GM12878 (cell line): ENCODE results near the gene DAD1. TPM values are rescaled to one million over a fixed set of nuclear protein-coding genes. Genes with fewer than 3 reads are reported as not detected.

Experiments used
- ATAC-seq: fragments of 200-7000 bp; cut with Tn5 transposase; 3 replicates; pipeline ENCODE4 v1.9.1; 2020; ENCODE audit warnings: mild to moderate bottlenecking, moderate library complexity
- BruUV-seq: library from RNA; stranded (reverse); fragments of 400-500 nt; replicated peaks from 2 replicates; lab custom pipeline; 2021; lab: Mats Ljungman, UMichigan
- CTCF ChIA-PET: fragments of 300-600 bp; sonication (Branson Sonifier 250); formaldehyde crosslinking; extraction: SDS; loops from one replicate; lab custom pipeline; 2021; ENCODE audit warnings: inconsistent platforms; lab: Yijun Ruan, JAX
- POLR2A ChIA-PET: fragments of 350-600 bp; formaldehyde crosslinking; extraction: SDS; loops from one replicate; lab custom pipeline; 2021; ENCODE audit warnings: inconsistent platforms; lab: Charles Lee
- RAD21 ChIA-PET: fragments of 300-600 bp; sonication (Branson Sonifier 250); formaldehyde crosslinking; loops from one replicate; lab custom pipeline; 2023; ENCODE audit warnings: antibody characterized with exemption; ENCODE audit not compliant: unreplicated experiment; lab: Charles Lee
- SMC1A ChIA-PET: fragments of 300-600 bp; sonication (Branson Sonifier 250); formaldehyde crosslinking; loops from one replicate; lab custom pipeline; 2023; ENCODE audit not compliant: unreplicated experiment, uncharacterized antibody; lab: Charles Lee
- DNase-seq: peaks from one replicate; pipeline ENCODE4 v3.0.0-alpha.2; 2011; ENCODE audit warnings: low read depth, low spot score
- FAIRE-seq: peaks from 3 replicates; lab custom pipeline; 2011; peaks lifted over from hg19 to GRCh38; lab: Jason Lieb, UNC
- H2AFZ ChIP-seq: 2 replicates; pipeline ENCODE4 v1.6.0; 2011; ENCODE audit warnings: low read depth, low read length, control low read depth; ENCODE audit not compliant: control insufficient read depth
- H3K27ac ChIP-seq: 2 replicates; pipeline ENCODE4 v1.5.1; 2011; ENCODE audit warnings: control low read depth; ENCODE audit not compliant: control insufficient read depth, insufficient read depth
- H3K27me3 ChIP-seq, 2 experiments: replicated peaks in 1 of 2; 2 replicates each; pipeline versions ENCODE4 v1.6.0 to v1.6.1; 2011; ENCODE audit warnings: low read length in 1 of 2; ENCODE audit not compliant: control insufficient read depth in 2 of 2, insufficient read depth in 2 of 2
- H3K36me3 ChIP-seq, 2 experiments: 2 replicates each; pipeline ENCODE4 v1.5.1; 2011; ENCODE audit warnings: low read length in 1 of 2; ENCODE audit not compliant: control insufficient read depth in 2 of 2, insufficient read depth in 2 of 2
- H3K4me1 ChIP-seq: 2 replicates; pipeline ENCODE4 v1.6.1; 2011; ENCODE audit warnings: mild to moderate bottlenecking, low read length, moderate library complexity, mixed read lengths; ENCODE audit not compliant: control insufficient read depth, insufficient read depth
- H3K4me2 ChIP-seq: 2 replicates; pipeline ENCODE4 v1.6.0; 2011; ENCODE audit warnings: control low read depth; ENCODE audit not compliant: control insufficient read depth, insufficient read depth
- H3K4me3 ChIP-seq: fragments of 200-600 bp; sonication (generic); 2 replicates; pipeline ENCODE4 v1.5.1; 2016
- H3K79me2 ChIP-seq: 2 replicates; pipeline ENCODE4 v1.6.0; 2011; ENCODE audit warnings: low read length; ENCODE audit not compliant: control insufficient read depth, insufficient read depth
- H3K9ac ChIP-seq: 2 replicates; pipeline ENCODE4 v1.8.0; 2011; ENCODE audit warnings: low read length, control low read depth, mixed read lengths; ENCODE audit not compliant: control insufficient read depth, insufficient read depth
- H3K9me3 ChIP-seq: replicated peaks from 3 replicates; pipeline ENCODE4 v1.5.1; 2011; ENCODE audit warnings: mild to moderate bottlenecking, low read length; ENCODE audit not compliant: control insufficient read depth, insufficient read depth
- H4K20me1 ChIP-seq: 2 replicates; pipeline ENCODE4 v1.6.0; 2011; ENCODE audit not compliant: control insufficient read depth, insufficient read depth
- RUNX3 ChIP-seq: IDR thresholded peaks from 2 replicates; pipeline ENCODE4 v1.6.1; 2012; ENCODE audit warnings: low read length, inconsistent platforms
- ZNF687 ChIP-seq: fragments of 450-650 bp; IDR thresholded peaks from 2 replicates; pipeline ENCODE4 v1.6.1; 2017; ENCODE audit warnings: mild to moderate bottlenecking, moderate library complexity
- WGBS: methylation state at CpG from one replicate; pipeline ENCODE4 v1.1.6; 2016; ENCODE audit warnings: low lambda C conversion rate; ENCODE audit not compliant: insufficient replicate concordance, insufficient coverage; ENCODE audit errors: missing lambda C conversion rate; 5-methylcytosine and 5-hydroxymethylcytosine counted together
- in situ Hi-C: fragments of 300-500 bp; cut with MboI; formaldehyde crosslinking; loops from 9 replicates; pipeline ENCODE4 v1.14.3; 2018; ENCODE audit warnings: mixed read lengths
- intact Hi-C: fragments of 100-400 bp; cut with micrococcal nuclease; formaldehyde crosslinking; loops from one replicate; pipeline ENCODE4 v1.14.2; 2022; ENCODE audit not compliant: unreplicated experiment
- polyA plus RNA-seq, 11 experiments: library from polyadenylated mRNA; depleted of rRNA in 4 of 11; unstranded in 6 of 11; stranded (reverse) in 5 of 11; fragments of >200 nt; fragmentation: Nextera tagmentation in 4 of 11; fragmentation: Illumina TruSeq in 1 of 11; extraction: Ambion mirVana in 4 of 11; extraction: Trizol in 1 of 11; gene quantifications; 1 replicate in 1 of 11; 2 replicates in 10 of 11; pipeline versions ENCODE4 v1.2.1 to v1.2.3, GENCODE V29; 2011 to 2016; ENCODE audit warnings: inconsistent platforms in 2 of 11, missing spikeins in 2 of 11, low read depth in 1 of 11
- total RNA-seq, 4 experiments: library from RNA; depleted of rRNA in 3 of 4; stranded (reverse); fragments of >200 nt in 3 of 4; fragmentation: Illumina TruSeq in 1 of 4; extraction: Trizol in 1 of 4; gene quantifications; 2 replicates each; pipeline versions ENCODE4 v1.2.1 to v1.2.3, GENCODE V29; 2013 to 2021
- TF ChIP-seq, protein P1 (sequence below): fragments of 450-650 bp; IDR thresholded peaks from 2 replicates; pipeline ENCODE4 v1.6.1; 2017; ENCODE audit warnings: low read depth, mild to moderate bottlenecking, moderate library complexity
- TF ChIP-seq, protein P2 (sequence below): IDR thresholded peaks from 2 replicates; pipeline ENCODE4 v1.6.1; 2012; ENCODE audit warnings: low read depth, low read length, improper control_type of control experiment

The DAD1 gene
- total and polyA plus RNA-seq, 10 of the 15 experiments (the other 5 are each of a cell fraction or from before 2014, with no cell fraction given), result 161 to 920 (median 319) TPM

DNA sequence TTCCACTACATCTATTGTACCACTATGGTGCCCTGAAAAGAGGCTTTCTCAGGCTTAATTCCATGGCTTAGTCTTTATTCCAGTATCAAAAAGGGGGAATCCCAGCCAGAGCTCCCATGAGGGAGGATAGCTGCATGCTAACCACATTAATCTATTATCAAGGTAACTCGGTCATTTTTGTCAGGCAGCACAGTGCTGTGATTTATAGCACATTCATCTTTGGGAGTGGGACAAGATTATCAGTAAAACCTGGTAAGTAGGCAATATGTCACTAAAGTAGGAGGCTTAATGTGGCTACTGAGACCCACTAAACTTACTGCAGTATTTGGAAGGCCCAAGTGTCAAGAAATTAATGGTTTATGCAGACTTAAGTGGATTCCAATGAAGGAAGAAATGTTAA, 58.9 kb downstream of the DAD1 start:
- TF ChIP-seq RUNX3 (peak; percentile 54), ZNF687 (peak; percentile 42; the same call in 1 of the 2 replicates)
- TF ChIP-seq, protein P1, sequence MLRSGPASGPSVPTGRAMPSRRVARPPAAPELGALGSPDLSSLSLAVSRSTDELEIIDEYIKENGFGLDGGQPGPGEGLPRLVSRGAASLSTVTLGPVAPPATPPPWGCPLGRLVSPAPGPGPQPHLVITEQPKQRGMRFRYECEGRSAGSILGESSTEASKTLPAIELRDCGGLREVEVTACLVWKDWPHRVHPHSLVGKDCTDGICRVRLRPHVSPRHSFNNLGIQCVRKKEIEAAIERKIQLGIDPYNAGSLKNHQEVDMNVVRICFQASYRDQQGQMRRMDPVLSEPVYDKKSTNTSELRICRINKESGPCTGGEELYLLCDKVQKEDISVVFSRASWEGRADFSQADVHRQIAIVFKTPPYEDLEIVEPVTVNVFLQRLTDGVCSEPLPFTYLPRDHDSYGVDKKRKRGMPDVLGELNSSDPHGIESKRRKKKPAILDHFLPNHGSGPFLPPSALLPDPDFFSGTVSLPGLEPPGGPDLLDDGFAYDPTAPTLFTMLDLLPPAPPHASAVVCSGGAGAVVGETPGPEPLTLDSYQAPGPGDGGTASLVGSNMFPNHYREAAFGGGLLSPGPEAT, result no peak
- TF ChIP-seq, protein P2, sequence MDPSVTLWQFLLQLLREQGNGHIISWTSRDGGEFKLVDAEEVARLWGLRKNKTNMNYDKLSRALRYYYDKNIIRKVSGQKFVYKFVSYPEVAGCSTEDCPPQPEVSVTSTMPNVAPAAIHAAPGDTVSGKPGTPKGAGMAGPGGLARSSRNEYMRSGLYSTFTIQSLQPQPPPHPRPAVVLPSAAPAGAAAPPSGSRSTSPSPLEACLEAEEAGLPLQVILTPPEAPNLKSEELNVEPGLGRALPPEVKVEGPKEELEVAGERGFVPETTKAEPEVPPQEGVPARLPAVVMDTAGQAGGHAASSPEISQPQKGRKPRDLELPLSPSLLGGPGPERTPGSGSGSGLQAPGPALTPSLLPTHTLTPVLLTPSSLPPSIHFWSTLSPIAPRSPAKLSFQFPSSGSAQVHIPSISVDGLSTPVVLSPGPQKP, result no peak
- TF ChIP-seq, all 136 proteins: peak for 2
- DNase-seq, result no peak
- H3K36me3 ChIP-seq, result peaks cover 0 to 4% of the 10 kb centered on the region in 2 experiments; a peak in 2 of 4 replicates
- no TSS peak for BruUV-seq
- no peaks in the 10 kb centered on the region for H3K9me3 ChIP-seq
- H3K27me3 ChIP-seq, result no peaks in the 10 kb centered on the region
- ChIA-PET RAD21 (interaction anchor here (1.2 to 8.1 kb wide), 10 partner anchors 9 to 65 kb away, joined by 3 to 184 read pairs (median 22); no protein-coding TSS in a partner anchor), POLR2A (interaction anchor here (1.1 to 12.2 kb wide), 5 partner anchors 19 to 51 kb away, joined by 3 to 339 read pairs (median 46); no protein-coding TSS in a partner anchor), CTCF (interaction anchor here (1.9 to 6.0 kb wide), 4 partner anchors 17 to 58 kb away, joined by 11 to 100 read pairs (median 21); no protein-coding TSS in a partner anchor), SMC1A (interaction anchor here (1.2 to 12.3 kb wide), 7 partner anchors 18 to 56 kb away, joined by 5 to 399 read pairs (median 46); no protein-coding TSS in a partner anchor)
- peaks cover 66% of the 10 kb centered on the region for H3K79me2 ChIP-seq
- FAIRE-seq, result no peak
- intact Hi-C loops, result loop anchor here (2.0 kb wide), 1 partner anchor 19 kb away; no protein-coding TSS in a partner anchor
- no peak overlapping the region for H2AFZ ChIP-seq
- WGBS, result 47% methylated on average over 1 of the region's 1 CpG
- H3K4me1 ChIP-seq, result peaks cover 73% of the 10 kb centered on the region
- H3K27ac ChIP-seq, result peak overlapping the region; percentile 97
- no peak overlapping the region; the same call in 1 of the 2 replicates for H3K9ac ChIP-seq
- H3K4me3 ChIP-seq, result no peak overlapping the region
- H3K4me2 ChIP-seq, result peak overlapping the region; percentile 75
- in situ Hi-C loops, result no loop called here
- no peaks in the 10 kb centered on the region for H4K20me1 ChIP-seq
- no peak for ATAC-seq
